GM12865 (cell line): ENCODE results near the gene LIPC.

ENCODE experiments used
- DNase-seq: peaks from one replicate; pipeline ENCODE4 v3.0.0; 2010; ENCODE audit warnings: low read depth
- H3K4me3 ChIP-seq: 2 replicates; pipeline ENCODE4 v1.5.1; 2011; ENCODE audit warnings: mild to moderate bottlenecking, low read depth, low read length, control low read depth
- TF ChIP-seq, protein P1 (sequence below): IDR thresholded peaks from 2 replicates; pipeline ENCODE4 v1.5.1; 2011; ENCODE audit warnings: low read length, control low read depth, low read depth, inconsistent platforms; ENCODE audit not compliant: insufficient read depth; ENCODE audit errors: missing control alignments

Gene LIPC

DNA sequence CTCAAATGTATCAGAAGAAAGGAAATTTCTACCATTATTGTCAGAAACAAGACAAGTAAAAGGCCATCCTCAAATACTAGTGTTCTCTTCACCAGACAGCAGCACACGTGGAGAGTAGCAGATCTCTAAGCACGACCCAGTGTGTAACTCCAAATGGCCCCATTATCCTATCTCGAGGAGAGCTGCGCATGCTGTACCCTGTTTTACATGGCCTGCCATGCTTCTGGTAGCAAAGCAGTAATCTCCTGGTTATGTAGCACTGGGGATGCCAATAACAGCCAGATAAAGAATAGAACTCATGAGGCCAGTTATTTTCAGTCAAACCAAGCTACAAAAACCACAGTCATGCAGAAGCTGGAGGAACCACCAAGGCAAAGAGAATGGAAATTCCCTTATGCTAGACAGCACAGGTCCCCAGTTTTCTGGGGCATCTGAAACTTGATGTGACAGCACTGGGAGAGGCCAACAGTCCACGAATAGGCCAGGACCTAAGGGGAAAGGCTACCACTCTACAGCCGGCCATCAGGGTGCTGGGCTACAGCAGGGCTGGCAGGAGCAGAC lies 73.0 kb downstream of the LIPC start:
- H3K4me3 ChIP-seq = no peak overlapping the region
- TF ChIP-seq, protein P1, sequence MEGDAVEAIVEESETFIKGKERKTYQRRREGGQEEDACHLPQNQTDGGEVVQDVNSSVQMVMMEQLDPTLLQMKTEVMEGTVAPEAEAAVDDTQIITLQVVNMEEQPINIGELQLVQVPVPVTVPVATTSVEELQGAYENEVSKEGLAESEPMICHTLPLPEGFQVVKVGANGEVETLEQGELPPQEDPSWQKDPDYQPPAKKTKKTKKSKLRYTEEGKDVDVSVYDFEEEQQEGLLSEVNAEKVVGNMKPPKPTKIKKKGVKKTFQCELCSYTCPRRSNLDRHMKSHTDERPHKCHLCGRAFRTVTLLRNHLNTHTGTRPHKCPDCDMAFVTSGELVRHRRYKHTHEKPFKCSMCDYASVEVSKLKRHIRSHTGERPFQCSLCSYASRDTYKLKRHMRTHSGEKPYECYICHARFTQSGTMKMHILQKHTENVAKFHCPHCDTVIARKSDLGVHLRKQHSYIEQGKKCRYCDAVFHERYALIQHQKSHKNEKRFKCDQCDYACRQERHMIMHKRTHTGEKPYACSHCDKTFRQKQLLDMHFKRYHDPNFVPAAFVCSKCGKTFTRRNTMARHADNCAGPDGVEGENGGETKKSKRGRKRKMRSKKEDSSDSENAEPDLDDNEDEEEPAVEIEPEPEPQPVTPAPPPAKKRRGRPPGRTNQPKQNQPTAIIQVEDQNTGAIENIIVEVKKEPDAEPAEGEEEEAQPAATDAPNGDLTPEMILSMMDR = no peak
- DNase-seq = peak; percentile 49

DNA sequence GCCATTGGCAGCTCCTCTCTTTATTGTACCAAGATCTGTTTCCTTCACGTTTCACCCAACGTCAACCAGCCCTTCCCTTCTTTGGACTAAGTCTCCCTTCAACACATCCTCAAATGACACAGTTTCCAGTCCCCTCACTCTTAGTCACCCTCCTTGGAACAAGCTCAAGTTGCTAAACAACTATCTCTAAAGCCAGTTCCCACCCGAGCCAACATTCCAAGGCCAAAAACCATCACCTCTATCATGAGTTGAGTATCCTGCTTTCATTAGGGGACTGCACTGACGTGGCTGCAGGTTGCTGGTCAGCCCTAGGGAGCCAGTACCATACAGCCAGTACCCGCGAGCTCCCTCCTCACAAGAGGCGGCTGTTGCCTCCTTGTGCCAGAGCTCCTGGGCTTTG lies 73.8 kb downstream of the LIPC start:
- DNase-seq = no peak
- TF ChIP-seq, protein P1 = no peak
- no peak overlapping the region for H3K4me3 ChIP-seq

DNA sequence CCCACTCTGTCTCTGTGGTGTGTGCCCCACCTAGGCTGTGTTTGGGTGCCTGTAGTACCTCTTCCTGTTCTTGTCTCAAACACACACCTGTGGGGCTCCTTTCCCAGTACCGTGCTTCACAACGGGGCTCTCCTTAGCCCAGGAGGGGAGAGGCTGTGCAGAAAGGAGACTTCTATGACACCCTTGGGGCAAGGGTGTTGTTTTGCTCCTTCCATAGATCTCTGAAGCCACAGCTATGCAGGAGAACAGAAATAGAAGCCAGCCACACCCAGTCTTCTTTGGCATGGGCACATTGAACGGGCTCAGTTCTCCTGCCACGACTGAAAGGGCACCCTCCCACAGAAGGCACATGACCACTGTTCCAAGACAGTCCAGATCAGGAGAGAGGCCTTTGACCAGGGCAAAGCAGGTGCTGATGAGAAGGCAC lies 74.3 kb downstream of the LIPC start:
- TF ChIP-seq, protein P1 = no peak
- no peak for DNase-seq
- H3K4me3 ChIP-seq = no peak overlapping the region

DNA sequence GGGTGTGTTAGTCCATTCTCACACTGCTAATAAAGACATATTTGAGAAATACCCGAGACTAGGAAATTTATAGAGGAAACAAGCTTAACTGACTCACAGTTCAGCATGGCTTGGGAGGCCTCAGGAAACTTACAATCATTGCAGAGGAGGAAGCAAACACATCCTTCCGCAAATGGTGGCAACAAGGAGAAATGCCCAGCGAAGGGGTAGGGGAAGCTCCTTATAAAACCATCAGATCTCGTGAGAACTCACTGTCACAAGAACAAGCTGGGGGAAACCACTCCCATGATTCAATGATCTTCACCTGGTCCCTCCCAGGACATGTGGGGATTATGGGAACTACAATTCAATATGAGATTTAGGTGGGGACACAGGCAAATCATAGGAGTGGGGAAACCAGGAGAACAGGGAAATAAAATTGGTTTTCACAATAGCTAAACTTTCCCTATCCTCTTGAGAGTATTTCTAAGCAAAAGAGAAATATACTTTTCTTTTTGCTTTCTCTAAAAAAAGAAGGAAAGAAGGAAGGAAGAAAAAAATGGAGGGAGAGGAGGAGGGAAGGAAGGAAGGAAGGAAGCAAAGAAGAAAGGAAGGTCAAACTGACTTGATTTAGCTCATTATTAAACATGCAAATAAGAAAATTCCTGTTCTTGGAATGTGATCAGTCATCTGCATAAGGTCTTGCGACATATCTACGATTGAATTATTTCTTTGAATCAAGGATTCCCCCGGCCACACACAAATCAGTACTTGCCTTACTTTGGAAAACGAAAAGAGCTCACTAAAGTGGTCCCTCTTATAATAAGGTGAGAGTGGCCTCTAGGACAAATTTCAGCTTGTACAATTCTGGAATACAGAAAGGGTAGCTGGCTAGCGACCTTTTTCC lies 75.2 kb downstream of the LIPC start:
- TF ChIP-seq, protein P1 = no peak
- H3K4me3 ChIP-seq = no peak overlapping the region
- no peak for DNase-seq

DNA sequence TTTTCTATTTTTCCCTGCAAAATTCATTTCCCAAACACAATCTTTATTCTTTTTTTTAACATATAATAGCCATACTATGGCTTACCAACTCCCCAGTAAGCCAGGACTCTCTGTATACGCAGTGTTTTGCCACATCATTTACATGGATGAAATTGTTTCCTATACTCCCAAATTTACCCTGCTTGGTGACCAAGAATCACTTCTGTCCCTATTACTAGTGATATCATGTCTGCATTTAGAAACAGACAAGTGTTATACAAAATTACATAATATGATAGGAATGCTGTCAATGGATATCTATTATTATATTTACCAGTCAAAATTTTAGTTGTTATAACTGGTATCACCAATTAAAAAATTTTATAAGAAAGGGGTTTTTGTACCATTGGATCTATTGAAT lies 77.8 kb downstream of the LIPC start:
- TF ChIP-seq, protein P1 = no peak
- no peak overlapping the region for H3K4me3 ChIP-seq
- no peak for DNase-seq

DNA sequence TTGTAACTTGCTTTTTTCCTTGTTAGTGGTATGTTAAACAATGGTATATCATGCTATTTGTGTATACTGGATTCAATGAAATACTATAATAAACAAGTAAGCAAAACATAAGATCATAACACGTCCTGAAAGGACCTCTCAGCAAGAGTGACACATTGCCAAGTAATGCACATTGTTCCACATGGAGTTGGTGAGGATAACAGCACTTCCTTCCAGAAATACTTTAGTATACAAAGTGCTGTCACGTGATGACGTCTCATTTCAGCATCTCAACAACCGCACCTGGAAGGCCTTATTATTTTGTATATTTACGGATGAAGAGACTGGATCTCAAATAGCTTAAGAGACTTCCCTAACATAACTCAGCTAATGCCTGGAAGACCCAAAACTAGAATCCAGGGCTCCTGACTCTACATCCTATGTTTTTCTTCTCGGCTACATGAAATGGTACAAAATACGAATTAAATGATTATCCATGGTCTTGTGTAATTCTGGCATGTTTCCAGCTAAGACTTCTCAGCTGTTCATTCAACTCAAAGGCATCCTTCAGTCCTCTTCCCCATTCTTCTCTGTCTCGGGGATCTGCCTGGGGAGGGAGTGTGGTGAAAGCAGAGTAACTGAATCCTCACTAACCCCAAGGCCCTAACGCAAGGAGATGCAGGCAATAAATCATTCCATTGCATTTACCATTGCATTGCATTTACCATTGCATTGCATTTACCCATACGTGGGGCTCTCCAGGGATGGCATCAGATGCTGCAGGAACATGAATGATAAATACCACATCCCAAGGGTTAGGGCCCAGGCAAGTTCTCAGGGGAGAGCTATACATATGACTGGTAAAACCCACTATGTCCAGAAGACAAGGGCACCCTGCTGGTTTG lies 79.2 kb downstream of the LIPC start:
- no peak for DNase-seq
- TF ChIP-seq, protein P1 = no peak
- no peak overlapping the region for H3K4me3 ChIP-seq
